IMR-90 (cell line): ENCODE data around the gene BRAF. TPM values are rescaled to one million over a fixed set of nuclear protein-coding genes. Genes with fewer than 3 reads are reported as not detected.

ENCODE experiments used
- ATAC-seq: fragments of 200-7000 bp; cut with Tn5 transposase; 2 replicates; pipeline ENCODE4 v1.9.1; 2020; ENCODE audit warnings: low read depth, mild to moderate bottlenecking, moderate library complexity
- BruUV-seq: library from RNA; stranded (reverse); fragments of 400-500 nt; replicated peaks from 2 replicates; lab custom pipeline; 2021; lab: Mats Ljungman, UMichigan
- CTCF ChIA-PET: fragments of 300-600 bp; formaldehyde crosslinking; extraction: SDS; loops from one replicate; lab custom pipeline; 2021; ENCODE audit warnings: antibody characterized with exemption; lab: Yijun Ruan, JAX
- POLR2A ChIA-PET: fragments of 300-600 bp; sonication (Branson Sonifier 250); formaldehyde crosslinking; loops from one replicate; lab custom pipeline; 2022; ENCODE audit warnings: antibody characterized with exemption; ENCODE audit not compliant: unreplicated experiment; lab: Charles Lee
- DNase-seq: peaks from one replicate; pipeline ENCODE4 v3.0.0; 2013
- H2AFZ ChIP-seq: replicated peaks from 2 replicates; pipeline ENCODE3; 2013; ENCODE audit warnings: low read length, mild to moderate bottlenecking; ENCODE audit not compliant: poor library complexity
- H2AK5ac ChIP-seq: 2 replicates; pipeline ENCODE4 v1.6.1; 2013; ENCODE audit warnings: low read depth, low read length, inconsistent platforms
- H2AK9ac ChIP-seq: replicated peaks from 2 replicates; pipeline ENCODE3; 2013; ENCODE audit warnings: mild to moderate bottlenecking, low read depth, low read length, moderate library complexity; ENCODE audit not compliant: poor library complexity
- H2BK120ac ChIP-seq: 2 replicates; pipeline ENCODE4 v1.6.1; 2013; ENCODE audit warnings: low read depth, low read length, inconsistent platforms
- H2BK15ac ChIP-seq: 3 replicates; pipeline ENCODE4 v1.6.1; 2013; ENCODE audit warnings: low read depth, low read length, inconsistent platforms
- H2BK20ac ChIP-seq: 2 replicates; pipeline ENCODE4 v1.6.1; 2013; ENCODE audit warnings: low read depth, mild to moderate bottlenecking, inconsistent platforms, low read length, moderate library complexity
- H2BK5ac ChIP-seq: 2 replicates; pipeline ENCODE4 v1.6.1; 2013; ENCODE audit warnings: mild to moderate bottlenecking, low read depth, low read length, inconsistent platforms; ENCODE audit not compliant: poor library complexity, severe bottlenecking
- H3K14ac ChIP-seq: replicated peaks from 2 replicates; pipeline ENCODE4 v1.6.1; 2013; ENCODE audit warnings: low read depth, low read length, inconsistent platforms
- H3K18ac ChIP-seq: 2 replicates; pipeline ENCODE4 v1.6.1; 2013; ENCODE audit warnings: low read depth, low read length, control low read depth
- H3K23ac ChIP-seq: 2 replicates; pipeline ENCODE4 v1.6.1; 2013; ENCODE audit warnings: low read depth, low read length, inconsistent platforms
- H3K27ac ChIP-seq: 2 replicates; pipeline ENCODE4 v1.5.1; 2013; ENCODE audit warnings: mild to moderate bottlenecking, control low read depth, low read length; ENCODE audit not compliant: insufficient read depth
- H3K27me3 ChIP-seq: 2 replicates; pipeline ENCODE4 v1.6.1; 2013; ENCODE audit warnings: low read length; ENCODE audit not compliant: control insufficient read depth, insufficient read depth
- H3K36me3 ChIP-seq: 2 replicates; pipeline ENCODE4 v1.6.1; 2013; ENCODE audit warnings: low read length, mixed read lengths; ENCODE audit not compliant: control insufficient read depth, insufficient read depth
- H3K4ac ChIP-seq: 2 replicates; pipeline ENCODE4 v1.6.1; 2013; ENCODE audit warnings: low read depth, low read length, inconsistent platforms
- H3K4me1 ChIP-seq: 2 replicates; pipeline ENCODE4 v1.6.1; 2013; ENCODE audit warnings: low read length, mixed read lengths; ENCODE audit not compliant: control insufficient read depth, insufficient read depth
- H3K4me2 ChIP-seq: 2 replicates; pipeline ENCODE4 v1.6.1; 2013; ENCODE audit warnings: low read depth, mild to moderate bottlenecking, control low read depth, low read length, moderate library complexity
- H3K4me3 ChIP-seq: 2 replicates; pipeline ENCODE4 v1.5.1; 2013; ENCODE audit warnings: low read depth, mild to moderate bottlenecking, control low read depth, low read length, moderate library complexity; ENCODE audit not compliant: insufficient read depth
- H3K56ac ChIP-seq: 2 replicates; pipeline ENCODE4 v1.6.1; 2013; ENCODE audit warnings: low read length, inconsistent platforms; ENCODE audit not compliant: insufficient read depth; ENCODE audit errors: extremely low read depth
- H3K79me1 ChIP-seq, 2 experiments: 2 replicates each; pipeline ENCODE4 v1.6.1; 2013; ENCODE audit warnings: low read length in 2 of 2, inconsistent platforms in 1 of 2, low read depth in 1 of 2
- H3K9ac ChIP-seq: 2 replicates; pipeline ENCODE4 v1.6.1; 2013; ENCODE audit warnings: low read depth, low read length, control low read depth
- H3K9me1 ChIP-seq: 2 replicates; pipeline ENCODE4 v1.6.1; 2013; ENCODE audit warnings: low read length, inconsistent platforms; ENCODE audit not compliant: insufficient read depth
- H3K9me3 ChIP-seq: 2 replicates; pipeline ENCODE4 v1.6.1; 2013; ENCODE audit warnings: low read length; ENCODE audit not compliant: control insufficient read depth, insufficient read depth
- H4K20me1 ChIP-seq: 2 replicates; pipeline ENCODE4 v1.6.1; 2013; ENCODE audit warnings: low read length, inconsistent platforms; ENCODE audit not compliant: insufficient read depth
- H4K5ac ChIP-seq: 2 replicates; pipeline ENCODE4 v1.6.1; 2013; ENCODE audit warnings: mild to moderate bottlenecking, low read depth, low read length, control low read depth
- H4K8ac ChIP-seq, 2 experiments: 2 replicates each; pipeline ENCODE4 v1.6.1; 2013; ENCODE audit warnings: low read depth in 2 of 2, low read length in 2 of 2, control low read depth in 1 of 2, inconsistent platforms in 1 of 2
- H4K91ac ChIP-seq: 2 replicates; pipeline ENCODE4 v1.6.1; 2013; ENCODE audit warnings: low read depth, low read length, inconsistent platforms; ENCODE audit not compliant: insufficient read depth
- BHLHE40 ChIP-seq: fragments of 150-350 bp; IDR thresholded peaks from 2 replicates; pipeline ENCODE4 v1.6.1; 2016; ENCODE audit warnings: mild to moderate bottlenecking, low read depth, low read length
- MAFK ChIP-seq: IDR thresholded peaks from 2 replicates; pipeline ENCODE4 v1.6.1; 2012; ENCODE audit warnings: low read depth, low read length, improper control_type of control experiment
- POLR2A ChIP-seq: IDR thresholded peaks from 2 replicates; pipeline ENCODE4 v1.6.1; 2012; ENCODE audit warnings: mild to moderate bottlenecking, low read depth, low read length
- RAD21 ChIP-seq: IDR thresholded peaks from 2 replicates; pipeline ENCODE4 v1.6.1; 2012; ENCODE audit warnings: low read length, improper control_type of control experiment
- RFX5 ChIP-seq: IDR thresholded peaks from 2 replicates; pipeline ENCODE4 v1.8.0; 2012; ENCODE audit warnings: low read depth, mild to moderate bottlenecking, low read length, moderate library complexity
- SMC3 ChIP-seq: fragments of 150-350 bp; IDR thresholded peaks from 2 replicates; pipeline ENCODE4 v1.6.1; 2016; ENCODE audit warnings: low read depth, mild to moderate bottlenecking, antibody characterized with exemption, low read length, moderate library complexity
- WGBS, 2 experiments: methylation state at CpG; one replicate each; pipeline versions ENCODE4 v1.1.5 to v1.1.7; 2013; ENCODE audit warnings: missing lambda C conversion rate in 2 of 2; ENCODE audit not compliant: insufficient read length in 1 of 2; ENCODE audit errors: extremely low coverage in 2 of 2; 5-methylcytosine and 5-hydroxymethylcytosine counted together
- dilution Hi-C: fragments of 300-500 bp; cut with HindIII; formaldehyde crosslinking; loops from one replicate; pipeline ENCODE4 v1.14.3; 2018; ENCODE audit warnings: low sequenced_read_pairs; ENCODE audit not compliant: unreplicated experiment
- in situ Hi-C: fragments of 300-500 bp; cut with MboI; formaldehyde crosslinking; loops from 3 replicates; pipeline ENCODE4 v1.14.3; 2019; ENCODE audit warnings: low sequenced_read_pairs, inconsistent platforms, mixed read lengths
- intact Hi-C: fragments of 100-400 bp; cut with micrococcal nuclease; formaldehyde crosslinking; loops from 2 replicates; pipeline ENCODE4 v1.10.0; 2022
- polyA plus RNA-seq, 3 experiments: library from polyadenylated mRNA; depleted of rRNA; stranded (reverse); fragments of >200 nt; gene quantifications; 2 replicates each; pipeline ENCODE4 v1.2.3, GENCODE V29; 2012; ENCODE audit warnings: low replicate concordance in 1 of 3
- total RNA-seq: library from RNA; depleted of rRNA; stranded (reverse); fragments of >200 nt; gene quantifications from 2 replicates; pipeline ENCODE4 v1.2.3, GENCODE V29; 2012
- TF ChIP-seq, protein P1 (sequence below): fragments of 150-350 bp; IDR thresholded peaks from 2 replicates; pipeline ENCODE4 v1.6.1; 2017; ENCODE audit warnings: mild to moderate bottlenecking, antibody characterized with exemption, low read length, low read depth
- TF ChIP-seq, protein P2 (sequence below): fragments of 150-350 bp; IDR thresholded peaks from 2 replicates; pipeline ENCODE4 v1.6.1; 2016; ENCODE audit warnings: low read depth, mild to moderate bottlenecking, low read length, moderate library complexity, borderline replicate concordance

Gene BRAF
- total and polyA plus RNA-seq, 2 of the 4 experiments (the other 2 are of a cell fraction): 5.7 to 12.9 TPM

DNA sequence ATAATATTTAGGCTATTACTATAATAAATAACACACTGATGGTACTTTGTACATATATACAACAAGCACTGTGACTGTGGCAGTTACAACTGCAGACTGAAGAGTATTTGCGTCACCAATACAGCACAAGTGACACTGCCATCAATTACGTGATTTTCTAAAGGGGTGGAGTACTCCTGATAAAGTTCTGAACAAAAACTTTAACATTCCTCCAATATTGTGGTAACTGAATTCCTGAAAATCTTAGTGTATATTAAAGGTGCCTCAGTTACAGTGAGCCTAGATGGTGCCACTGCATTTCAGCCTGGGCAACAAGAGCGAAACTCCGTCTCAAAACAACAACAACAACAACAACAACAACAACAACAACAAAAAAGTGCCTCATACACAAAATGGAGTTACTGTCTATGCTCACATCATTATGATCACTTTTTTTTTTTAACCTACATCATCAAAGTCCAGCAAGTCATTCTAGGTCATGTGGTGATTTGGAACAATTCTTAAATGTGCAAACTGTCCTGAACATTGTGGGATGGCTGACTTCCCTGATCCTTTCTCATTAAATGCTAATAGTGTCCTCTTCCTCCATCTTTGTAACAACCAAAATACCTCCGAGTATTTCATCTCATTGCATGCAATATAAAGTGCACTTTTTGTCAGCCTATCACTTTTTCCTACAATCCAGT, 15.1 kb downstream of the BRAF start:
- intact Hi-C loops (no loop called here), in situ Hi-C loops (no loop called here), dilution Hi-C loops (no loop called here)
- H3K56ac ChIP-seq: no peak overlapping the region
- no peak overlapping the region for H3K4ac ChIP-seq
- H3K18ac ChIP-seq: no peak overlapping the region
- no peak overlapping the region for H2BK5ac ChIP-seq
- H3K23ac ChIP-seq: no peak overlapping the region
- no TSS peak for BruUV-seq
- 100% methylated on average over 1 of the region's 5 CpGs; no CpG with 5 or more reads in 1 of the 2 experiments for WGBS, 2 experiments
- H3K36me3 ChIP-seq: no peaks in the 10 kb centered on the region
- H2BK120ac ChIP-seq: no peak overlapping the region
- H4K8ac ChIP-seq: no peak overlapping the region
- POLR2A ChIA-PET: no interaction called here
- peaks cover 28 to 54% of the 10 kb centered on the region in 2 experiments for H3K79me1 ChIP-seq
- no peak overlapping the region for H4K5ac ChIP-seq
- H2BK20ac ChIP-seq: no peak overlapping the region
- H4K91ac ChIP-seq: no peak overlapping the region
- DNase-seq: no peak
- no peak overlapping the region for H3K4me2 ChIP-seq
- no peak for ATAC-seq
- H3K27me3 ChIP-seq: no peaks in the 10 kb centered on the region
- H2AK5ac ChIP-seq: no peak overlapping the region
- H3K27ac ChIP-seq: no peak overlapping the region
- H3K9me3 ChIP-seq: no peaks in the 10 kb centered on the region
- no peak overlapping the region for H2AK9ac ChIP-seq
- H3K14ac ChIP-seq: no peak overlapping the region
- no peak for TF ChIP-seq SMC3
- no peak for TF ChIP-seq POLR2A
- no peak for TF ChIP-seq RAD21
- TF ChIP-seq RFX5: no peak
- TF ChIP-seq MAFK: no peak
- no peak for TF ChIP-seq BHLHE40
- TF ChIP-seq, protein P1, sequence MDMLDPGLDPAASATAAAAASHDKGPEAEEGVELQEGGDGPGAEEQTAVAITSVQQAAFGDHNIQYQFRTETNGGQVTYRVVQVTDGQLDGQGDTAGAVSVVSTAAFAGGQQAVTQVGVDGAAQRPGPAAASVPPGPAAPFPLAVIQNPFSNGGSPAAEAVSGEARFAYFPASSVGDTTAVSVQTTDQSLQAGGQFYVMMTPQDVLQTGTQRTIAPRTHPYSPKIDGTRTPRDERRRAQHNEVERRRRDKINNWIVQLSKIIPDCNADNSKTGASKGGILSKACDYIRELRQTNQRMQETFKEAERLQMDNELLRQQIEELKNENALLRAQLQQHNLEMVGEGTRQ: no peak
- TF ChIP-seq, protein P2, sequence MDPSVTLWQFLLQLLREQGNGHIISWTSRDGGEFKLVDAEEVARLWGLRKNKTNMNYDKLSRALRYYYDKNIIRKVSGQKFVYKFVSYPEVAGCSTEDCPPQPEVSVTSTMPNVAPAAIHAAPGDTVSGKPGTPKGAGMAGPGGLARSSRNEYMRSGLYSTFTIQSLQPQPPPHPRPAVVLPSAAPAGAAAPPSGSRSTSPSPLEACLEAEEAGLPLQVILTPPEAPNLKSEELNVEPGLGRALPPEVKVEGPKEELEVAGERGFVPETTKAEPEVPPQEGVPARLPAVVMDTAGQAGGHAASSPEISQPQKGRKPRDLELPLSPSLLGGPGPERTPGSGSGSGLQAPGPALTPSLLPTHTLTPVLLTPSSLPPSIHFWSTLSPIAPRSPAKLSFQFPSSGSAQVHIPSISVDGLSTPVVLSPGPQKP: no peak
- peaks cover 5% of the 10 kb centered on the region; the same call in 1 of the 2 replicates for H3K9me1 ChIP-seq
- H3K9ac ChIP-seq: no peak overlapping the region
- peaks cover 40% of the 10 kb centered on the region for H4K20me1 ChIP-seq
- H2BK15ac ChIP-seq: no peak overlapping the region
- peaks cover 2% of the 10 kb centered on the region; the same call in 1 of the 2 replicates for H3K4me1 ChIP-seq
- H3K4me3 ChIP-seq: no peak overlapping the region
- CTCF ChIA-PET: no interaction called here
- H2AFZ ChIP-seq: no peak overlapping the region
